SU-DHL-6 (cell line): ENCODE results near the gene NAA80.
A peak's percentile ranks its signal among the peaks of the same experiment; 100 is the strongest.

Source experiments
- H2AFZ ChIP-seq: fragments of 200-600 bp; sonication (generic); 2 replicates; pipeline ENCODE4 v1.6.1; 2014; ENCODE audit warnings: low read depth, mild to moderate bottlenecking, moderate library complexity, mixed read lengths, antibody characterized with exemption, low read length; ENCODE audit not compliant: severe bottlenecking
- H3F3A ChIP-seq: fragments of 200-600 bp; shearing (Covaris generic); 2 replicates; pipeline ENCODE4 v1.6.0; 2016; ENCODE audit warnings: antibody characterized with exemption, mild to moderate bottlenecking; ENCODE audit not compliant: insufficient read depth
- H3K27ac ChIP-seq: fragments of 200-600 bp; sonication (generic); 2 replicates; pipeline ENCODE4 v1.5.1; 2016; ENCODE audit warnings: low read depth, mild to moderate bottlenecking, low read length, moderate library complexity, mixed read lengths
- H3K27me3 ChIP-seq: fragments of 200-600 bp; sonication (generic), shearing (Covaris generic); 2 replicates; pipeline ENCODE4 v1.6.0; 2014; ENCODE audit warnings: mild to moderate bottlenecking, low read length
- H3K36me3 ChIP-seq: fragments of 200-600 bp; sonication (generic); 2 replicates; pipeline ENCODE4 v1.6.1; 2014; ENCODE audit warnings: mild to moderate bottlenecking, low read length, mixed read lengths
- H3K4me2 ChIP-seq: fragments of 300-600, 200-600 bp; shearing (Covaris generic), sonication (generic); 2 replicates; pipeline ENCODE4 v1.6.0; 2014; ENCODE audit warnings: low read length, low read depth, mild to moderate bottlenecking; ENCODE audit not compliant: poor library complexity, severe bottlenecking
- H3K4me3 ChIP-seq: fragments of 200-600 bp; sonication (generic); 2 replicates; pipeline ENCODE4 v1.5.1; 2014; ENCODE audit warnings: antibody characterized with exemption, low read length, mild to moderate bottlenecking, mixed read lengths; ENCODE audit not compliant: insufficient read depth, poor library complexity, severe bottlenecking
- H3K79me2 ChIP-seq: fragments of 200-600 bp; sonication (generic); 2 replicates; pipeline ENCODE4 v1.6.1; 2014; ENCODE audit warnings: mild to moderate bottlenecking, low read length, moderate library complexity; ENCODE audit not compliant: insufficient read depth
- H3K9ac ChIP-seq: fragments of 200-600 bp; sonication (generic); 2 replicates; pipeline ENCODE4 v1.7.0; 2014; ENCODE audit warnings: mild to moderate bottlenecking, low read length
- H3K9me2 ChIP-seq: fragments of 200-600 bp; sonication (generic); replicated peaks from 2 replicates; pipeline ENCODE4 v1.6.1; 2014; ENCODE audit warnings: low read length; ENCODE audit not compliant: insufficient read depth
- H3K9me3 ChIP-seq: fragments of 200-600 bp; sonication (generic); 2 replicates; pipeline ENCODE4 v1.6.1; 2014; ENCODE audit warnings: low read length, mixed read lengths; ENCODE audit not compliant: insufficient read depth
- H4K20me1 ChIP-seq: fragments of 200-600 bp; sonication (generic); 2 replicates; pipeline ENCODE4 v1.6.1; 2014; ENCODE audit warnings: low read depth, mild to moderate bottlenecking, antibody characterized with exemption, low read length, moderate library complexity, mixed read lengths
- CTCF ChIP-seq: fragments of 200-600 bp; sonication (generic); IDR thresholded peaks from one replicate; pipeline ENCODE4 v1.5.1; 2017; ENCODE audit warnings: antibody characterized with exemption, mild to moderate bottlenecking, low read length, moderate library complexity; ENCODE audit not compliant: insufficient read depth, poor library complexity, severe bottlenecking
- EZH2phosphoT487 ChIP-seq: fragments of 200-600 bp; sonication (generic), shearing (Covaris generic); conservative IDR thresholded peaks from 2 replicates; pipeline ENCODE4 v1.6.1; 2018; ENCODE audit warnings: mild to moderate bottlenecking, antibody characterized with exemption, low read length, moderate library complexity, mixed read lengths

The NAA80 gene

GRCh38 chr3:50261505-50261904 lies 37.7 kb downstream of the NAA80 start:
- H4K20me1 ChIP-seq, result no peaks in the 10 kb centered on the region
- no peaks in the 10 kb centered on the region for H3K27me3 ChIP-seq
- H2AFZ ChIP-seq, result no peak overlapping the region
- H3F3A ChIP-seq, result no peaks in the 10 kb centered on the region
- H3K36me3 ChIP-seq, result 0 out of 2 replicates have a peak, but pooled peaks cover 3% of the 10 kb centered on the region
- H3K4me3 ChIP-seq, result no peak overlapping the region
- TF ChIP-seq CTCF (no peak), EZH2phosphoT487 (no peak)
- H3K9me3 ChIP-seq, result no peaks in the 10 kb centered on the region
- no peaks in the 10 kb centered on the region for H3K79me2 ChIP-seq
- H3K27ac ChIP-seq, result no peak overlapping the region
- H3K9me2 ChIP-seq, result no peaks in the 10 kb centered on the region
- H3K9ac ChIP-seq, result no peak overlapping the region
- no peak overlapping the region for H3K4me2 ChIP-seq

DNA sequence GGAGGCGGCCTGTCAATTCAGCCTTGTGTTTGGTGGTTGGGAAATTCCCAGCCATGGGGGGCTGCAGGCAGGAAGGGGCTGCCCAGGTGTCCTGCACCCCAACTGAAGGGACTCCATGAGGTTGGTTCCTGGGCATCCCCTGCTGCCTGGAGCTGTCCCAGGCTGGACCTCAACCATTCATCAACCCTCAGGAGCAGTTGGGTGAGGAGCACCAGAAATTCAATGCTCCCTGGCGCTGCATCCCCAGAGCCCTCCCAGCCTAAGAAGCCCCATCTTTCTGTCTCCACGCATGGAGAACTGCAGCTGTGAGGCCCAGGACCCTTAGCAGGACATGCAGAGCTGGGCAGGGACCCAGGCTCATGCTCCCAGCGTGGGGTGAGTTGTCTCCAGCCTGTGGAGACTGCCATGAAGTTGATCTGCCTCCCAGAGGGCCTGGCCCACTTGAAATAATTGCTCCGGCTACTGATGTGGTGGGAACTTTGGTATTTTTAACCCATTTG lies 38.2 kb downstream of the NAA80 start:
- H3F3A ChIP-seq, result no peaks in the 10 kb centered on the region
- TF ChIP-seq CTCF, result no peak
- no peak for TF ChIP-seq EZH2phosphoT487
- H3K4me3 ChIP-seq, result no peak overlapping the region
- H3K9me2 ChIP-seq, result no peaks in the 10 kb centered on the region
- H3K9me3 ChIP-seq, result no peaks in the 10 kb centered on the region
- no peaks in the 10 kb centered on the region for H3K79me2 ChIP-seq
- no peak overlapping the region for H2AFZ ChIP-seq
- H3K36me3 ChIP-seq, result 0 out of 2 replicates have a peak, but pooled peaks cover 3% of the 10 kb centered on the region
- H3K27ac ChIP-seq, result no peak overlapping the region
- H3K4me2 ChIP-seq, result no peak overlapping the region
- H4K20me1 ChIP-seq, result no peaks in the 10 kb centered on the region
- no peak overlapping the region for H3K9ac ChIP-seq
- no peaks in the 10 kb centered on the region for H3K27me3 ChIP-seq

GRCh38 chr3:50260027-50260941 lies 38.9 kb downstream of the NAA80 start:
- H4K20me1 ChIP-seq, result no peaks in the 10 kb centered on the region
- H3K9ac ChIP-seq, result peak overlapping the region; percentile 50
- H3K9me3 ChIP-seq, result no peaks in the 10 kb centered on the region
- no peak overlapping the region for H3K27ac ChIP-seq
- no peak overlapping the region for H2AFZ ChIP-seq
- no peaks in the 10 kb centered on the region for H3K79me2 ChIP-seq
- no peaks in the 10 kb centered on the region for H3K9me2 ChIP-seq
- H3K27me3 ChIP-seq, result no peaks in the 10 kb centered on the region
- 0 out of 2 replicates have a peak, but pooled peaks cover 3% of the 10 kb centered on the region for H3K36me3 ChIP-seq
- TF ChIP-seq EZH2phosphoT487 (no peak), CTCF (peak; percentile 94)
- H3F3A ChIP-seq, result no peaks in the 10 kb centered on the region
- H3K4me3 ChIP-seq, result peak overlapping the region; percentile 48
- peak overlapping the region; percentile 52 for H3K4me2 ChIP-seq
